RWPE2 (cell line): ENCODE data around the gene GOLGA5.

ENCODE experiments used
- ATAC-seq: fragments of 200-7000 bp; cut with Tn5 transposase; 3 replicates; pipeline ENCODE4 v1.9.1; 2021; ENCODE audit warnings: low read depth
- DNase-seq: peaks from one replicate; pipeline ENCODE4 v3.0.0-alpha.2; 2020; ENCODE audit warnings: low spot score
- H3K27ac ChIP-seq: fragments of 450-650 bp; 2 replicates; pipeline ENCODE4 v1.5.1; 2017; ENCODE audit warnings: mild to moderate bottlenecking; ENCODE audit not compliant: poor library complexity, severe bottlenecking
- H3K27me3 ChIP-seq: fragments of 250-450 bp; sonication (Bioruptor Pico); 2 replicates; pipeline ENCODE4 v1.5.1; 2021; ENCODE audit warnings: mild to moderate bottlenecking, moderate library complexity; ENCODE audit not compliant: insufficient read depth, poor library complexity, severe bottlenecking
- H3K36me3 ChIP-seq: fragments of 250-450 bp; sonication (Bioruptor Pico); 2 replicates; pipeline ENCODE4 v1.5.1; 2020; ENCODE audit warnings: low read depth, mild to moderate bottlenecking, moderate library complexity
- H3K4me1 ChIP-seq: fragments of 250-450 bp; sonication (Bioruptor Pico); 2 replicates; pipeline ENCODE4 v1.5.1; 2021; ENCODE audit warnings: mild to moderate bottlenecking, moderate library complexity; ENCODE audit not compliant: insufficient read depth, poor library complexity, severe bottlenecking
- H3K4me3 ChIP-seq: fragments of 250-450 bp; sonication (Bioruptor Pico); 2 replicates; pipeline ENCODE4 v1.5.1; 2021; ENCODE audit warnings: mild to moderate bottlenecking, moderate library complexity; ENCODE audit not compliant: severe bottlenecking
- H3K9me3 ChIP-seq: fragments of 250-450 bp; sonication (Bioruptor Pico); 2 replicates; pipeline ENCODE4 v1.5.1; 2021; ENCODE audit warnings: mild to moderate bottlenecking, moderate library complexity; ENCODE audit not compliant: severe bottlenecking
- CTCF ChIP-seq: fragments of 450-650 bp; IDR thresholded peaks from one replicate; pipeline ENCODE4 v1.5.1; 2017; ENCODE audit warnings: mild to moderate bottlenecking, moderate library complexity; ENCODE audit not compliant: poor library complexity, severe bottlenecking

Gene GOLGA5

DNA sequence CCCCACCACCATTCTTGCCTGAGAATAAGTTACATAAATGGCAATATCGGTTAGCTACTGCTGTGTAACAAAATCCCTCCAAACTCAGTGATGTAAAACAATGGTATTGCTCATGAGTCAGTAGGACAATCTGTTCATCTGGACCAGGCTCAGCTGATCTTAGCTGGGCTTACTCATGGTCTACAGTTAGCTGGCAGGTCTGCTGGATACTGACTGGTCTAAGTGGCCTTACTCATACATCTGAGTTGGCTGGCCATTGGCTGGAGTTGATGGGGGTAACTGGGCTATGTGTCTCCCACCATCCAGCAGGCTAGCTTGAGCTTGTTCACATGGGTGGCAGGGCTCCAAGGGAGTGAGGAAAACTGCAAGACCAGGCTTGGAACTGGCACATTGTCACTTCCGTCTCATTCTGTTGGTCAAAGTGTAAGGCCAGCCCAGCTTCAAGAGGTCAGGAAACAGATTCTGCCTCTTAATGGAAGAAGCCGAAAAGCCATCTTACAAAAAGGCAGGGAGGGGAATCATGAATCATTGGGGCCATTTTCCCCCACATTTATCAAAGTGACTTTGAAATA lies 72.2 kb downstream of the GOLGA5 start:
- H3K4me1 ChIP-seq = no peaks in the 10 kb centered on the region
- peak; percentile 54; the same call in 2 of the 3 replicates for ATAC-seq
- no peak for TF ChIP-seq CTCF

DNA sequence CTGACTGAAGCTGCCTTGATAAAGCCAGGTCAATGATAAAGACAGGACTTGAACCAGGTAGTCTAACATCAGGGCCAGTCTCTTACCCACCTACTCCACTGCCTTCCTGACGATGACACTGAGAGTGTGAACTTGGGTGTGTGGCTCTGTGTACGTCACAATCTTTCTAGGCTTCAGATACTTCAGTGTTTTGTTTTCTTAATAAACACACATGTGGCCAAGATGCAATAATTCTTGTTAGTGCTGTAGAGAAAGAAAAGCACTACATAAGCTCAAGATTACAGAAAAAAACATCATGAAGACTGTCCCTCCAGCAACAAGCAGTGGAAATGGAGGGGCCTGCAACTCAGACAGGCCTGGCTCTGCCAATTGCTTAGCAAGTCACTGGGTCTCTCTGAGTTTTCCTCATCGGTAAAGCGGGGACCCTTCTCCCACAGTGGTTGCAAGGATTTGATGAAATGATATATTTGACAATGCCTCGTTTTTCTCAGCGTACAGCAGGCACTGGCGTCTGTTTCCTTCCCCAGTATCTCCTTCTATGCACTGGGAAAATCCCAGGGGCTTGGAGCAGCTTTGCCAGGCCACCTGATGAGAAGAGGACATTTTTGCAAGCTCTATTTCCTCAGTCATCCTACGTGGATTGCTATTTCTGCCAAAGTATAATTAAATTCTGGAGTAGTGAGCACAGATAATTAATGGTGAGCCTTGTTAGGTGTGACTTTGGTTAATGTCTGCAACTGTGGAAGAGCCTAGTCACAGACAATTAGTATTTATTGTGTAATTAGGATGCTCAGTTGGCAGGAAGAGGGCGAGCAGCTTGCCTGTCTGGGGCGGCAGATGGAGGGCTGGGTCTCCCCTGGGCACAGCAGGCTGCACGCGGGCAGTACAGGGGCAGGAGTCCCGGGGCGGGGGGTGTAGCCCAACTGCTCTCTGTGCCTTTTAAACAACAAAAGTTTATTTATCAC lies 73.1 kb downstream of the GOLGA5 start:
- no peak for TF ChIP-seq CTCF
- DNase-seq (no peak), ATAC-seq (no peak)
- no peaks in the 10 kb centered on the region for H3K4me1 ChIP-seq
- no peak overlapping the region for H3K4me3 ChIP-seq
- no peaks in the 10 kb centered on the region for H3K36me3 ChIP-seq
- H3K27me3 ChIP-seq = no peaks in the 10 kb centered on the region
- H3K27ac ChIP-seq = no peak overlapping the region
- H3K9me3 ChIP-seq = no peaks in the 10 kb centered on the region

More for the DNA sequence above, 72.2 kb downstream of the GOLGA5 start:
- Histone ChIP-seq H3K36me3 (no peaks in the 10 kb centered on the region), H3K4me3 (no peak overlapping the region), H3K27me3 (no peaks in the 10 kb centered on the region), H3K9me3 (no peaks in the 10 kb centered on the region), H3K27ac (no peak overlapping the region)
- DNase-seq = no peak

DNA sequence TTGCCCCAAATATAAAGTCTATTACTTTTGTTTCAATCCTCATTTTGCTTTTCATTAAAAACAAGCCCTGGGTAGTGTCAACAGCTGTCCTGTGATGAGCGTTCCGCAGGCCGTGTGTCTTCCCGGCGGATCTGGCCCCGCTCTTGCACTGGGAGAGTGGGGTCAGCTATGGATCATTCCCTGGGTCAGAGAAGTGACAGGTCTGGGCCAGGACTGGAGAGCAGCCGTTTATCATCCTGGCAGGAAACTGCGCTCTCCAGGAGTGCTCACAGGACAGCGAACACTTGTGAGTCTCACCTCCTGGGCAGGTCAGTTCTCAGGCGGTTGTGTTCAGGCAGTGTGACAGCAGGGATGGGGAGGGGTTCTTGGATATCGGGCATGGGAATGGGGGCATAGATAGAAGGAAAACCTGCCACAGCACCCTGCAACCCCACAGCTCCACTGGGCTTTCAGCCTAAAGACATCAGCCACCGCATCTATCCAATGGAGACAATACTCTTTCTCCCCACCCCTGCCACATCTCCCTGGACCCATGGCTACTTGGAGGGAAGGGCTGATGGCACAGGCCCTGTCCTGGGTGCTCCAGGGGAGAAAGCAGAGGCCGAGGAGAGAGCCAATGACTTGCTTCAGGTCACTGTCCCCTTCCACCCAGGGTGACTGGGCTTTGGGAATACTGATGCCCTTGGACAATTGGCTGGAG lies 81.0 kb downstream of the GOLGA5 start:
- no peaks in the 10 kb centered on the region for H3K36me3 ChIP-seq
- no peak overlapping the region for H3K27ac ChIP-seq
- H3K9me3 ChIP-seq = no peaks in the 10 kb centered on the region
- DNase-seq (no peak), ATAC-seq (peak; percentile 31; the same call in 2 of the 3 replicates)
- peaks cover 9% of the 10 kb centered on the region for H3K27me3 ChIP-seq
- H3K4me1 ChIP-seq = no peaks in the 10 kb centered on the region
- TF ChIP-seq CTCF = no peak
- no peak overlapping the region for H3K4me3 ChIP-seq

- TF ChIP-seq CTCF = no peak
- Histone ChIP-seq H3K9me3 (no peaks in the 10 kb centered on the region), H3K27ac (no peak overlapping the region), H3K36me3 (no peaks in the 10 kb centered on the region), H3K4me1 (no peaks in the 10 kb centered on the region), H3K27me3 (peaks cover 9% of the 10 kb centered on the region), H3K4me3 (no peak overlapping the region)
- DNase-seq = no peak
- ATAC-seq = no peak
Observed at GRCh38 chr14:92877757-92878431, 83.8 kb downstream of the GOLGA5 start.
